NB4 (cell line): ENCODE results near the gene ABI3.

Experiments used
- DNase-seq: peaks from one replicate; pipeline ENCODE4 v3.0.0; 2010; ENCODE audit warnings: low read depth
- H3K4me3 ChIP-seq: one replicate; pipeline ENCODE4 v1.5.1; 2011; ENCODE audit warnings: mild to moderate bottlenecking, low read depth, low read length, moderate library complexity
- CTCF ChIP-seq: IDR thresholded peaks from one replicate; pipeline ENCODE4 v1.5.1; 2012; ENCODE audit warnings: low read depth, low read length
- MAX ChIP-seq: IDR thresholded peaks from 2 replicates; pipeline ENCODE4 v1.6.1; 2011; ENCODE audit warnings: low read depth, low read length
- MYC ChIP-seq: IDR thresholded peaks from 2 replicates; pipeline ENCODE4 v1.6.1; 2011; ENCODE audit warnings: low read depth, low read length
- POLR2A ChIP-seq: IDR thresholded peaks from 2 replicates; pipeline ENCODE4 v1.6.1; 2011; ENCODE audit warnings: mild to moderate bottlenecking; ENCODE audit not compliant: insufficient read length; ENCODE audit errors: extremely low read depth

The ABI3 gene

DNA sequence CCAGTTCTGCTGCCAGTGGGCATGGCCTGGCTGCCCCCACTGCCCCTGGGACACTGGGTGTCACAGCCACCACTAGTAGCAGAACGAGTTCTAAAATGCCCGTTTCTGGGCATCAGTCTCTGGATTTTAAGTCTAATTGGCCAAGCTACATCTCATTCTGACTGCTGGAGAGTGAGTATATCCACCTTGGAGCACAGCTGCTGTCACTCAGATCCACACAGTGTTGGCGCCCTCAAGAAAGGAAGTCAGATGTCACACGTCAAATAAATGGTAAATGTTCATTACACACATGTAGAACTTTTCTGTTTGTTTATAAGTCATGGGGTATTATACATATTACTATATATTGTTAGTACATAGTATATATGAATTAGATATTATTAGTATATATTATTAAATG, 19.6 kb upstream of the ABI3 start:
- H3K4me3 ChIP-seq: no peak overlapping the region
- no peak for TF ChIP-seq MAX
- TF ChIP-seq MYC: no peak

GRCh38 chr17:49191409-49191916, 19.0 kb upstream of the ABI3 start:
- DNase-seq: no peak
- TF ChIP-seq MYC (no peak), MAX (no peak), CTCF (no peak), POLR2A (no peak)

More for the DNA sequence above, 19.6 kb upstream of the ABI3 start:
- DNase-seq: peak; percentile 26

GRCh38 chr17:49191917-49192741, 18.4 kb upstream of the ABI3 start:
- H3K4me3 ChIP-seq: peak overlapping the region; percentile 74
- TF ChIP-seq POLR2A (peak; percentile 49), CTCF (peak; percentile 36), MAX (peak; percentile 91), MYC (peak; percentile 95)
- DNase-seq: peak; percentile 91

More at GRCh38 chr17:49191409-49191916, 19.0 kb upstream of the ABI3 start:
- peak overlapping the region; percentile 74 for H3K4me3 ChIP-seq

- DNase-seq: peak; percentile 80
- TF ChIP-seq CTCF (no peak), MAX (peak; percentile 77)
- peak overlapping the region; percentile 74 for H3K4me3 ChIP-seq
These were observed 16.8 kb upstream of the ABI3 start for GRCh38 chr17:49193513-49194296.

DNA sequence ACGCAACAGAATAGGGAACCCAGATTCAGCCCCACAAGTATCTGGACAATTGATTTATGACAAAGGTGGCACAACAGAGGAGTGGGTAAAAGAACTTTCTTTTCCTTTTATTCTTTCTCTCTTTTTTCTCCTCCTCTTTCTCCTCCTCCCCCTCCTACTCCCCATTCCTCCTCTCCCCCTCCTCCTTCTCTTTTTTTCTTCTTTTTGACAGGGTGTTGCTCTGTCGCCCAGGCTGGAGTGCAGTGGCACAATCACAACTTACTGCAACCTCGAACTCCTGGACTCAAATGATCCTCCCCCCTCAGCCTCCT, 16.3 kb upstream of the ABI3 start:
- H3K4me3 ChIP-seq: peak overlapping the region; percentile 74
- TF ChIP-seq POLR2A (no peak), CTCF (no peak), MAX (no peak), MYC (no peak)
- DNase-seq: no peak

DNA sequence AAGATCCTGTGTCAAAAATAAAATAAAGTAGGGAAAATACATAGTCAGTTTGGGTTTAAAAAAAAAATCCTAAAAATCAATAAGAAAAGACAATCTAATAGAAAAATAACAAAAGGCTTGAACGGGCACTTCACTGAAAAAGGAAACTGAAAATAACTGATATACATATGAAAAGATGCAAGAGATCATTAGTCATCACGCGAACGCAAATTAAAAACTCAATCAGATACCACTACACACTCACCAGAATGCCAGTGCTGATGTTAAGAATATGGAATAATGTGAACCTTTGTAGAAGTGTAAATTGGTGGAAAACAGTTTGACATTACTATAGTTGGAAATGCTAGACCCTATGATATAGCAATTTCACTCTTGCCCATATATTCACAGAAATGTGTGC, 14.8 kb upstream of the ABI3 start:
- no peak for DNase-seq
- TF ChIP-seq CTCF: no peak
- no peak for TF ChIP-seq MAX
- TF ChIP-seq MYC: no peak
- TF ChIP-seq POLR2A: no peak
- H3K4me3 ChIP-seq: no peak overlapping the region
